B cell (primary cell): ENCODE measurements around the gene SPEF1.

ENCODE experiments used
- CTCF ChIP-seq: fragments of 200-600 bp; IDR thresholded peaks from one replicate; pipeline ENCODE4 v1.8.0; 2022; ENCODE audit warnings: antibody characterized with exemption, mild to moderate bottlenecking
- EZH2 ChIP-seq: IDR thresholded peaks from 2 replicates; pipeline ENCODE4 v1.6.1; 2012; ENCODE audit warnings: borderline replicate concordance, low read depth, mild to moderate bottlenecking, moderate library complexity, low read length; ENCODE audit not compliant: insufficient read depth, poor library complexity, severe bottlenecking

- TF ChIP-seq CTCF (no peak), EZH2 (no peak)
Measured at GRCh38 chr20:3735768-3736167, 45.5 kb downstream of the SPEF1 start.
